GM12872 (cell line): Measurements from ENCODE around the gene ANKFN1.

Experiments
- TF ChIP-seq, protein P1 (sequence below): IDR thresholded peaks from 3 replicates; pipeline ENCODE4 v1.5.1; 2011; ENCODE audit warnings: low read depth, mild to moderate bottlenecking, low read length, moderate library complexity; ENCODE audit not compliant: insufficient read depth

Gene ANKFN1

DNA sequence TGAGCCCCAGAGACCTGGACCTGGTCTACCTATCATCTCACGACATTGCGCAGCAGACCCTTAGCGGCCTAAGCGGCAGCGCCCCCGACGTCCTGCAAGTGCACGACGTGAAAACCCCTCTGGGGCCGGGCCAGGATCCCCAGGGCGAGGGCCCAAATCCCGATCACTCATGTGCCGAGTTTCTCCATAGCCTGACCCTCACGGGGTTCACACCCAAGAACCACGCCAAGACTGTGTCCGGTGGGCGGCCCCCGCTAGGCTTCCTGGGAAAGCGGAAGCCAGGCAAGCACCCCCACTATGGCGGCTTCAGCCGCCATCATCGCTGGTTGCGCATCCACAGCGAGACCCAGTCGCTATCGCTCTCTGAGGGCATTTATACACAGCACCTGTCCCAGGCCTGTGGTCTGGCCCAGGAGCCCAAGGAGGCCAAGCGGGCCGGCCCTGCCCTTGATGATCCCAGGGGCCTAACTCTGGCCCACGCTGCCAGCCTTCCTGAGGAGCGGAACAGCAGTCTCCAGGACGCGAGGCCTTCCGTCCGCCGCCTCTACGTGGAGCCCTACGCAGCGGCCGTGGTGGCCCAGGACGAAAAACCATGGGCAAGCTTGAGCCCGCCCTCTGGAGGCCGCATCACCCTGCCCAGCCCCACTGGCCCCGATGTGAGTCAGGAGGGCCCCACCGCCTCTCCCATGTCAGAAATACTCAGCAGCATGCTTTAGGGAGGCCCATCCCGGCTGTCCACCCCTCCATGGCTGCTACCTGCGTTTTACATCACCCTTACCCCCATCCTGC is 357.5 kb downstream of the ANKFN1 start:
- TF ChIP-seq, protein P1, sequence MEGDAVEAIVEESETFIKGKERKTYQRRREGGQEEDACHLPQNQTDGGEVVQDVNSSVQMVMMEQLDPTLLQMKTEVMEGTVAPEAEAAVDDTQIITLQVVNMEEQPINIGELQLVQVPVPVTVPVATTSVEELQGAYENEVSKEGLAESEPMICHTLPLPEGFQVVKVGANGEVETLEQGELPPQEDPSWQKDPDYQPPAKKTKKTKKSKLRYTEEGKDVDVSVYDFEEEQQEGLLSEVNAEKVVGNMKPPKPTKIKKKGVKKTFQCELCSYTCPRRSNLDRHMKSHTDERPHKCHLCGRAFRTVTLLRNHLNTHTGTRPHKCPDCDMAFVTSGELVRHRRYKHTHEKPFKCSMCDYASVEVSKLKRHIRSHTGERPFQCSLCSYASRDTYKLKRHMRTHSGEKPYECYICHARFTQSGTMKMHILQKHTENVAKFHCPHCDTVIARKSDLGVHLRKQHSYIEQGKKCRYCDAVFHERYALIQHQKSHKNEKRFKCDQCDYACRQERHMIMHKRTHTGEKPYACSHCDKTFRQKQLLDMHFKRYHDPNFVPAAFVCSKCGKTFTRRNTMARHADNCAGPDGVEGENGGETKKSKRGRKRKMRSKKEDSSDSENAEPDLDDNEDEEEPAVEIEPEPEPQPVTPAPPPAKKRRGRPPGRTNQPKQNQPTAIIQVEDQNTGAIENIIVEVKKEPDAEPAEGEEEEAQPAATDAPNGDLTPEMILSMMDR, result no peak

DNA sequence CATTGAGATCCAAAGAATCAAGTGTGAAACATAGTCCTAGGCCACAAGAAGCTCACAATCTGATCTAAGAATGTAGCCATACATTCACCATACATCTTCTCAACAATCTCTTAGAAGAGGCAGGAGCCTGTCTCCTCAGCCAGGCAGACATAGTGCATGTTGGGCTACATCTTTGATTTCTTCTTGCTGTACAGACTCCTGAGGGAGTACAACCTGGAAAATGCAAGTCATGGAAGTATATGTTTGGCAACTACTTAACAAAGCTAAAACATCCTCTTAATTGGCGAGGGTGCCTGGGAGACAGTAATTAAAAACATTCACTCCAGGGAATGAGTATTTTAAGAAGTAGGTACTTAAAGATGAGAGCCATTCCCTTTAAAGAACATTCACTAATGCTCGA is 361.0 kb downstream of the ANKFN1 start:
- TF ChIP-seq, protein P1, result no peak

DNA sequence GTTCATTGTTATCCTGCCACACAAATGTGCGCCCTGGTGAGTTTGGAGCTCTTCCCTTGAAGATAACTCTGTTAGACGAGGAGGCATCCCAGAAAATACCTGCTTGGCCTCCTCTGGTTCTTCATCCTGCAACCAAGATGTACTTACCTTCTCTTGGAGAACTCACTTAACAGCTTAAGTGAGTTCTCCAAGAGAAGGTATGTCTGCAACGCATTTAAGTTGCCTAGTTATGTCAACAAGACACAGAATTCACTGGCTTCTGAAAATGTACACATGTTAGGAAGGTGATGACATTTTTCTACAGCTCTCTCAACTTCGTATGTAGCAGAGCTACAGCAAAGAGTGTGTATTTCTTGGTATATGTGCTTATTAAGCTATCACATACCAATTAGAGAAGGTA is 361.6 kb downstream of the ANKFN1 start:
- TF ChIP-seq, protein P1, result no peak

DNA sequence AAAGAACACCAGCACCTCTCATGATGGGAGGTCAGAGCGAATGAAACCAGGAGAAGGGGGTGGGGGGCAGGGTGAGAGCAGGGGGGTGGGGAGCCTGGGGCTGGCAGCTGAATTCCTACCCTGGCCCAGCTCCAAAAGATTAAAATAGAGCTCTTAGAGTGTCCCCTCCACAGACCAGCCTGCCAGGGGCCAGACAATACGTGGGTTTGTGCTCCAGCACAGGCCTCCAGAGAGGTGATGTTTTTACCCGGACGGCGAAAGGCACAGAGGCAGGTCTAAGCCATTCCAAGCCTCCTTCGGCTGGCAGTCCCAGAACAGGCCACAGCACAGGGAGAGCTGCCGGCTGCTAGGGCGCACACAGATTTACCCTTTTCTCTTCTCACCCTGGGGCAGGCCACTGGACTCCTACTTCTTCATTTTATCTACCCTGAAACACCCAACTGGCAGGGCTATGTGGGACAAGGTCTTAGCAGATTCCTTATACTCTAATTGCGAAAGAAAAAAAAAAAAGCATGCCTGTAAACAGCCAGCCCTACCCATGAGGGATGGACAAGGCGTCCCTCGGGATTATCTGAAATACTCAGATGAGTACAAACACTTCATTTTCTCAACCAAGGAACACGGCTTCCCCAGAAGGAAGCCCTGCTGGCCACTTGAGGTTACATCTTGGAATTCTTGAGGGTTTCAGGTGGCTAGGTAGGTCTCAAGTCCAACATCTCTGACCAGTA is 368.3 kb downstream of the ANKFN1 start:
- TF ChIP-seq, protein P1, result no peak

DNA sequence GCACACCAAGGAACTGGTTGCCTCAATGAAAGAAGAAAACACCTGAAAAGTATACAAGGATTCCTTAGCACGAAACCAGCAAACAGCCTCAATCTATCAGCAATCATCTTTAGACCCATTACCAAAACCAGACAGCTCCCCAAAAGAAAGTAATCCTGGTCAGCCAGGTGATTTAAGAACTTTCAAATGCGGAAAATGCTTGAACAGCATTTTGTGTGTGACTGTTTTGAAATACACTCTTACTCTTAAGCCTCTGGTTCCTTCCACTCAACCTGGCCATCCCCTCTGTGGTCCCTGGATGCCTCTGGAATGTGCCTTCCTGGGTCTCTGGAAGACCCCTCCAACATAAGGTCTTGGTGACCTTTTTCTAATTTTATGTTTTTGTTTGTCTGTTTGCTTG is 369.8 kb downstream of the ANKFN1 start:
- TF ChIP-seq, protein P1, result no peak

DNA sequence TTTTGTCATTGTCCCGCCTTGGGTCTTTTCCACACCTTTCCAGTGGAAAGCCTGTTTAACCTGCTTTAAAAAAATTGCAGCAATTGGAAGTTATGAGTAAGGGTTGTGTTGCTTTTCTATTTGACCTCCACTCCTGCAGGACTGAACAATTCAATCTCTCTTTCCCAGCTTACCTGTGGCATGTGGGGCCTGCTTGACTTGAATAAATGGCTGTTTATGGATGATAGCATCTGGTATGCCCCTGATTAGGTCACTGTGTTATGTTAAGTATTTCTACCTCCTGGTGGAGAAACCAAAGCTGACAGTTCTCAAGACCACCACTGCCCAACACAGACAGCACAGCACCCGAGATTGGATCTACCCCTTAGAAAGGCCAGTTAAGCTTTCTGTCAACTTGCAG is 375.4 kb downstream of the ANKFN1 start:
- TF ChIP-seq, protein P1, result no peak

DNA sequence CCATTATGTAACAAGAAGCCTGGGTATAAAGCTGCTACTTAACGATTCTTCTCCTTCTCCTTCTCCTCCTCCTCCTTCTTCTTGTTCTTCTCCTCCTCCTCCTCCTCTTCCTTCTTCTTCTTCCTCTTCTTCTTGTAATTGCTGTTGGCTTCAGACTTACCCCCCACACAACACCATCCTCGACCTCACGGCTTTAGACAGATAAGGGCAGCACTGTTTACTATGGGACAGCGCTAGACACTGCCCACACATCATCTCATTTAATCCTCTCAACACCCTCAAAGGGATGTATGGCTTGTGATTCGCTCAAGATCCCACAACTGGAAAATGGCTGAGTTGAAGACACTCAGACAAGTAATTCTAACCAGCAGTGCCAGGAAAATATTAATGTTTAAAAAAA is 379.7 kb downstream of the ANKFN1 start:
- TF ChIP-seq, protein P1, result no peak
